GM19193 (cell line): ENCODE results near the gene MAB21L4.

Experiments used
- POLR2A ChIP-seq: IDR thresholded peaks from 4 replicates; pipeline ENCODE4 v1.6.1; 2011; ENCODE audit not compliant: insufficient read depth, insufficient read length; ENCODE audit errors: extremely low read depth

Gene MAB21L4

GRCh38 chr2:240896394-240896793 is 438 bp upstream of the MAB21L4 start:
- TF ChIP-seq POLR2A = no peak

GRCh38 chr2:240894836-240895558 is 959 bp downstream of the MAB21L4 start:
- no peak for TF ChIP-seq POLR2A

- no peak for TF ChIP-seq POLR2A
These were observed 1.9 kb downstream of the MAB21L4 start for GRCh38 chr2:240894006-240894405.

DNA sequence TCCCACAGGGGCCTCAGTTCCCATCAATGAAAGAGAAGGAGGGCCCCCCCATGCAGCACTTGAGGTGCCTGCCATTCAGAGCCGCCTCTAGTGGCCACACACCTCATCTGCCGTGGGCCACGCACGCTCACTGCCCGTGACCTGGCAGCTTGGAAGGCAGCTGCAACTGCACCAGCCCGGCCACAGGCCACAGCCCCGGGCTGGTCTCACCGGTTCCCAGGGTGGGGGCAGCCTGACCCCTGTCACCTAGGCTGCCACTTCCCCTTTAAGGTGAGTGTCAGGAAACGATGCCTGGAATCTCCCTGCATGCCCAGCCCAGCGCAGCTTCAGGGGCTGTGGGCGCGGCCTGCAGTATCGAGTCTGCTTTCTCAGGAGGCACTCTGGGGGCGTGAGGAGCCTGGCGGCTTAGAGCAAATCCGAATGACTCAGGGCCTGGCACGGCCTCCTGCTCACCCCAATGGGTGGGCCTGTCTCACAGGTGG is 2.6 kb downstream of the MAB21L4 start:
- TF ChIP-seq POLR2A = no peak

- no peak for TF ChIP-seq POLR2A
These were observed 3.0 kb downstream of the MAB21L4 start for GRCh38 chr2:240892925-240893324.

- TF ChIP-seq POLR2A = no peak
These were observed 3.6 kb downstream of the MAB21L4 start for GRCh38 chr2:240892356-240892755.

DNA sequence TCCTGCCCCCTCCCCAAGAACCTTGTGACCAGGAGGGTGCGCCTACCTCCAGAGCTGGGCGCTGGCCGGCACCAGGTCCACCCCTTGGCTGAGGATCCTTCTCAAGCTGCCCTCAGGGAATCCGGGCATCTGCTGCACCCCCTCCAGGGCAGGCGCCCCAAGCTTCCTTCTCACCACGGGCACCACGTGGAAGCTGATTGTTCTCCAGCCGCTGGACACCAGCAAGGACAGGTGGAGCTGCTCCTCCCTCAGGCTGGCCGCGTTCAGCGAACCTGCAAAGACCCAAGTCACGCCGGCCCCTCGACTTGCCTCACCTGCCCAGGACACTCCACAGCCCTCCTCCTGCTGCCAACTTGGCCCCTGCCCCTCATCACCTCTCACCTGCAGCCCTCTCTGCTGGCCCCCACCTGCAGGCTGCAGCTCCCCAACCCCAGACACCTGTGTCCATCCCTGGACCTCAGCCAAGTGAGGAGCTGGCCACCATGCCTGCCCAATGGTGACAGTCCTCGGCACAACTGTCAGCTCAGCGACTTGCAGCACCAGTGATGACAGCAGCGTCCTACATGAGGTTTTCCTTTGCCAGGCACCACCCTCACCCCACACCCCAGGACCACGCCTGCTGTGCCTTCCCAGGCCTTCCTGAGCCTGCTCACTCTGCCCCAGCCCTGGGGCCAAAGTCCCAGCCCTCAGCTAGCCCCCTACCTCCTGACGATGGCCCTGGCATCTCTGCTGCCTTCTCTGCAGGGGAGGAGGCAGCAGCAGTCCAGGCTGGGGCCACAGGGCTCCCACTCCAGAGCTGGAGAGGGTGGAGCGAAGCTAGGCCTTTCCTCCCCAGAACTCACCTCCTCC is 4.2 kb downstream of the MAB21L4 start:
- no peak for TF ChIP-seq POLR2A

DNA sequence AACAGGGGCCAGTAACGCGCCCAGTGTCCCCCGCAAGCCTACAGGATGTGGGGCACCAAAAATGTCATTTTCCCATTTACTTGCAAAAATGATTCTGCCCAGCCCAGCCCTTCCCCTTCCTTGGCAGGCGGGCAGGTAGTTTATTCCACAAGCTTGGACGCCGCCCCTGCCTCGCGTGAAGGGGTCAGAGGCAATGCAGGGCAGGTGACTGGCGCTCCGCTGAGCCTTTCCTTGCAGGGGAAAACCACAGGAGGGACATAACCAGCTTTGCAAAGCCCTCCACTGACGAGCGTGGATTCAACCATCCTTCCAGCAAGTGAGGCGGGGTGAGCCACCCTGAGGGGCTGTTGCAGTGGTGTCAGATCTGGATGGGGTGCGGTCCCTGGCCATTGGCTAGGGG is 5.3 kb downstream of the MAB21L4 start:
- no peak for TF ChIP-seq POLR2A

GRCh38 chr2:240889601-240890560 is 6.1 kb downstream of the MAB21L4 start:
- no peak for TF ChIP-seq POLR2A

DNA sequence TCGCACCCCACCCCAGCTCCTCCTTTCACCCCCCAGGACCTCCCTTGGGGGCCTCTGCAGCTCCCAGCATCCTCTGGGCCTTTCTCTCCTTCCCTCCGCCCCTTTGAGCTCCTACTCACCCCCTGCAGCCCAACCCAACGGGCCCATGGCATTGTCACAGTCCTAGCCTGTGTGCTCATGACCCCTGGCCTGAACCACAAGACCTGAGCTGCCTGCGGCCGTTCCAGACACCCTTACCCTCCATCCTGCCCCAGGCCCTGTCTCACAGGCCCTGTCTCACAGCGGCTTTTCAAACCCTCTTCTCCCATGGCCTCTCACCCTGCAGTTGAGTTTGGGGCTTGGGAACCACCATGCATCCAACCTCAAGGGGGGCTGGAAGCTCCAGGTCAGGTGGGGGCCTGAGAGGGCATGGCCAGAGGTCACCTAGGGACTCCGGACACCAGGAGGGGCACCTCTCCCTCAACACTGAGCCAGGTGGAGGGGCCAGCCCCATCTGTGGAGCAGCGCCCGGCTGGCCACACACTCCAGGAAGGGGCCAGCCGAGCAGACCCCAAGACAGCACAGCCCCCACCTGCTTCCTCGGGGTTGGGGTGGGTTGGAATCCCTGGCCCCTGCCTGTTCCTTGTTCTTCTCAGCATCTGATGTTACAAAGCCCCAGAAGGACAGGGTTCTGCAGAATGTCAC is 6.9 kb downstream of the MAB21L4 start:
- TF ChIP-seq POLR2A = no peak

DNA sequence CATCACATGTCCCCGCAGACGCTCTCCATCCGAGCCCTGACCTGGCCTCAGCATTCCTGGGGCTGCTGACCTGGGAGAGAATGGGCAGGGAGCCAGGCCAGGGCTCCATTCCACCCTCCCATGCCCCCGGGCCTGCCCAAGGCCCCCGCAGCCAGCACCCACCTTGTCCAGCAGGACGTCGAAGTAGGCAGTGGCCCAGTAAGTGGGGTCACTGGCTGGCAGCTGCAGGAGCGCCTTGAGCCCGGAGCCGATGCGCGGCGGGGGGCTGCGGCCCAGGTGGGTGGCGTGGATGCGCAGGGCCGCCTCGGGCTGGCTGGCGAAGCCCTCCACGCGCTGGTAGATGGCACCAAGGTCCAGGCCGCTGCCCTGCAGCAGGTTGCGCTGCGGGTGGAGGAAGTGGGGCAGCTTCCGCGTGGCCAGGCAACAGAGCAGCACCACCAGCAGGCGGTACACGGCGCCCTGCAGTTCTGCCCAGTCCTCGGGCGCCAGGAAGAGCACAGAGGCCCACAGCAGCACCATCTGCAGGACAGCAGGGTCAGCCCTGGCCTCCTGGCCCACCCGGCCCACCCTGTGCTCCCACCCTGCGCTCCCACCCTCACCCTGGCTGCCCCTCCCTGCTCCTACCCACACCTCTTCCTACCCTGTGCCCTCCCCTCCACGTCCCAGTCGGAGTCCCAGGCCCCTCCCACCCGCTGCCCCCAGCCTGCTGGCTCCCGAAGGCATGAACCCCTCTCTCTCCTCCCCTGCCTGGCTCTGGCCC is 7.6 kb downstream of the MAB21L4 start:
- no peak for TF ChIP-seq POLR2A

DNA sequence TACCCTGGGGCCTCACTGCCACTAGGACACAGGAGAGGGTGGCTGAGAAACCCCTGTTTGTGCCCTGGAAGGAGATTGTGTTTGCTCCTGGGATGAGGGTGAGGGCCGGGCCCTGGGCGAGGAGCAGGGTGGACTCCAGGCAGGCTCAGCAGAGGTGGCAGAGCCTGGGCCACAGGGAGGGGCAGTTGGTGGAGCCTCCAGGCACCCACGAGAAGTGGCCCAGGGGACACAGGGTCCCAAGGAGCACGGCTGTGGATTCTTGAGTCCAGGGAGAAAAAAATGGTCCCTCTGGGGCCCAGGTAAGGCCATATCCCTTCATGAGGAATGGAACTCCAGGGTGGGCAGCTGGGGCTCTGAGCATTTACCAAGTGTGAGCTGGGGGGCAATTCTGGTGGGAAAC is 8.3 kb downstream of the MAB21L4 start:
- TF ChIP-seq POLR2A = no peak
